Natural killer cell (primary cell): ENCODE measurements around the gene DNM1. TPM values are rescaled to one million over a fixed set of nuclear protein-coding genes. Genes with fewer than 3 reads are reported as not detected.
"Not testable (repeated sequence)": the region's sequence is repeated elsewhere in the genome, so short reads cannot be mapped to it uniquely, and the experiment has no call there.

ENCODE experiments used
- ATAC-seq, 3 donors: fragments of 150-1000 bp in 2 of 3; fragments of 200-7000 bp in 1 of 3; cut with Tn5 transposase; 1 replicate in 1 of 3; 2 replicates in 2 of 3; pipeline ENCODE4 v1.10.0; 2021; ENCODE audit warnings: mild to moderate bottlenecking in 2 of 3, moderate library complexity in 2 of 3
- DNase-seq, 2 donors: peaks; one replicate each; pipeline versions ENCODE4 v3.0.0 to v3.0.0-alpha.2; 2013 to 2021; ENCODE audit warnings: mixed read lengths in 1 of 2
- H3K27ac ChIP-seq: one replicate; pipeline ENCODE4 v1.5.1; 2013; ENCODE audit warnings: mild to moderate bottlenecking, low read length
- H3K27me3 ChIP-seq: one replicate; pipeline ENCODE4 v1.6.1; 2013; ENCODE audit warnings: low read length; ENCODE audit not compliant: control insufficient read depth, insufficient read depth
- H3K36me3 ChIP-seq: one replicate; pipeline ENCODE4 v1.6.1; 2013; ENCODE audit warnings: low read length; ENCODE audit not compliant: control insufficient read depth, insufficient read depth
- H3K4me1 ChIP-seq: one replicate; pipeline ENCODE4 v1.6.1; 2013; ENCODE audit warnings: low read length; ENCODE audit not compliant: control insufficient read depth, insufficient read depth
- H3K4me3 ChIP-seq: one replicate; pipeline ENCODE4 v1.5.1; 2013; ENCODE audit warnings: low read length
- H3K9me3 ChIP-seq: one replicate; pipeline ENCODE4 v1.6.1; 2013; ENCODE audit warnings: low read length; ENCODE audit not compliant: control insufficient read depth, insufficient read depth
- H3K27ac Mint-ChIP-seq, 2 donors: one replicate each; pipeline ENCODE4 v1.8.0; 2022; ENCODE audit warnings: mild to moderate bottlenecking in 2 of 2, mixed read lengths in 2 of 2, moderate library complexity in 1 of 2
- H3K27me3 Mint-ChIP-seq, 2 donors: one replicate each; pipeline ENCODE4 v1.8.0; 2022; ENCODE audit warnings: low read depth in 2 of 2, mixed read lengths in 2 of 2
- H3K36me3 Mint-ChIP-seq: one replicate; pipeline ENCODE4 v1.8.0; 2022; ENCODE audit warnings: mixed read lengths
- H3K4me1 Mint-ChIP-seq, 2 donors: one replicate each; pipeline ENCODE4 v1.8.0; 2022; ENCODE audit warnings: mixed read lengths in 2 of 2
- H3K4me3 Mint-ChIP-seq: one replicate; pipeline ENCODE4 v1.8.0; 2022; ENCODE audit warnings: mild to moderate bottlenecking, moderate library complexity, mixed read lengths
- H3K9me3 Mint-ChIP-seq, 2 donors: one replicate each; pipeline ENCODE4 v1.8.0; 2022; ENCODE audit warnings: mixed read lengths in 2 of 2
- WGBS: methylation state at CpG from one replicate; pipeline ENCODE4 v1.1.7; 2013; ENCODE audit warnings: missing lambda C conversion rate; ENCODE audit not compliant: insufficient coverage; 5-methylcytosine and 5-hydroxymethylcytosine counted together
- intact Hi-C: fragments of 100-400 bp; cut with micrococcal nuclease; formaldehyde crosslinking; loops from one replicate; pipeline ENCODE4 v1.14.2; 2022
- total RNA-seq, 4 donors: library from RNA; stranded (reverse); fragments of 120-200 nt in 1 of 4; gene quantifications; one replicate each; pipeline versions ENCODE4 v1.2.3 to v1.2.4, GENCODE V29; 2013 to 2022
- TF ChIP-seq, protein P1 (sequence below): fragments of 200-600 bp; IDR thresholded peaks from one replicate; pipeline ENCODE4 v1.8.0; 2022; ENCODE audit warnings: antibody characterized with exemption

Gene DNM1
- total RNA-seq, 3 donors from 2014 or later (not counting 1 experiment from before 2014, with no cell fraction given) = 1.4 to 8.1 (median 2.6) TPM

- H3K9me3 ChIP-seq = no peaks in the 10 kb centered on the region
- no peak overlapping the region for H3K27ac ChIP-seq
- ATAC-seq = no peak
- DNase-seq = no peak
- Mint-ChIP-seq H3K27ac (no peak overlapping the region), H3K9me3 (no peaks in the 10 kb centered on the region), H3K36me3 (no peaks in the 10 kb centered on the region), H3K27me3 (no peaks in the 10 kb centered on the region), H3K4me1 (no peaks in the 10 kb centered on the region), H3K4me3 (no peak overlapping the region)
- intact Hi-C loops = no loop called here
- no peaks in the 10 kb centered on the region for H3K27me3 ChIP-seq
- no peak overlapping the region for H3K4me3 ChIP-seq
- TF ChIP-seq, protein P1, sequence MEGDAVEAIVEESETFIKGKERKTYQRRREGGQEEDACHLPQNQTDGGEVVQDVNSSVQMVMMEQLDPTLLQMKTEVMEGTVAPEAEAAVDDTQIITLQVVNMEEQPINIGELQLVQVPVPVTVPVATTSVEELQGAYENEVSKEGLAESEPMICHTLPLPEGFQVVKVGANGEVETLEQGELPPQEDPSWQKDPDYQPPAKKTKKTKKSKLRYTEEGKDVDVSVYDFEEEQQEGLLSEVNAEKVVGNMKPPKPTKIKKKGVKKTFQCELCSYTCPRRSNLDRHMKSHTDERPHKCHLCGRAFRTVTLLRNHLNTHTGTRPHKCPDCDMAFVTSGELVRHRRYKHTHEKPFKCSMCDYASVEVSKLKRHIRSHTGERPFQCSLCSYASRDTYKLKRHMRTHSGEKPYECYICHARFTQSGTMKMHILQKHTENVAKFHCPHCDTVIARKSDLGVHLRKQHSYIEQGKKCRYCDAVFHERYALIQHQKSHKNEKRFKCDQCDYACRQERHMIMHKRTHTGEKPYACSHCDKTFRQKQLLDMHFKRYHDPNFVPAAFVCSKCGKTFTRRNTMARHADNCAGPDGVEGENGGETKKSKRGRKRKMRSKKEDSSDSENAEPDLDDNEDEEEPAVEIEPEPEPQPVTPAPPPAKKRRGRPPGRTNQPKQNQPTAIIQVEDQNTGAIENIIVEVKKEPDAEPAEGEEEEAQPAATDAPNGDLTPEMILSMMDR = no peak
- H3K36me3 ChIP-seq = no peaks in the 10 kb centered on the region
- no peaks in the 10 kb centered on the region for H3K4me1 ChIP-seq
- WGBS = 84% methylated on average over 4 of the region's 5 CpGs
Measured at GRCh38 chr9:128226412-128226801, 23.2 kb downstream of the DNM1 start.

DNA sequence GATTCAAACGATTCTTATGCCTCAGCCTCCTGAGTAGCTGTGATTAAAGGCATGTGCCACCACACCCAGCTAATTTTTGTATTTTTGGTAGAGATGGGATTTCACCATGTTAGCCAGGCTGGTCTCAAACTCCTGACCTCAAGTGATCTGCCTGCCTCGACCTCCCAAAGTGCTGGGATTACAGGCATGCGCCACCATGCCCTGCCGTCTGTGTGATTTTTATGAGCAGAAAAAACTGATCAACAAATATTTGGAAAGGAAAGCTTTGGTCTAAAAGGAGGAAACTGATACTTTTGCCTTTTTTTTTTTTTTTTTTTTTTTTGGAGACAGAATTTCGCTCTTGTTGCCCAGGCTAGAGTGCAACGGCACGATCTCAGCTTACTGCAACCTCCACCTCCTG lies 27.7 kb downstream of the DNM1 start:
- H3K9me3 Mint-ChIP-seq, H3K27ac Mint-ChIP-seq, DNase-seq, H3K27me3 Mint-ChIP-seq, ATAC-seq, H3K4me3 Mint-ChIP-seq, H3K36me3 ChIP-seq, H3K4me3 ChIP-seq, H3K4me1 ChIP-seq, H3K9me3 ChIP-seq, H3K27ac ChIP-seq, H3K4me1 Mint-ChIP-seq, H3K36me3 Mint-ChIP-seq, H3K27me3 ChIP-seq, intact Hi-C loops: not testable (repeated sequence)
- 95% methylated on average over 6 of the region's 7 CpGs for WGBS

DNA sequence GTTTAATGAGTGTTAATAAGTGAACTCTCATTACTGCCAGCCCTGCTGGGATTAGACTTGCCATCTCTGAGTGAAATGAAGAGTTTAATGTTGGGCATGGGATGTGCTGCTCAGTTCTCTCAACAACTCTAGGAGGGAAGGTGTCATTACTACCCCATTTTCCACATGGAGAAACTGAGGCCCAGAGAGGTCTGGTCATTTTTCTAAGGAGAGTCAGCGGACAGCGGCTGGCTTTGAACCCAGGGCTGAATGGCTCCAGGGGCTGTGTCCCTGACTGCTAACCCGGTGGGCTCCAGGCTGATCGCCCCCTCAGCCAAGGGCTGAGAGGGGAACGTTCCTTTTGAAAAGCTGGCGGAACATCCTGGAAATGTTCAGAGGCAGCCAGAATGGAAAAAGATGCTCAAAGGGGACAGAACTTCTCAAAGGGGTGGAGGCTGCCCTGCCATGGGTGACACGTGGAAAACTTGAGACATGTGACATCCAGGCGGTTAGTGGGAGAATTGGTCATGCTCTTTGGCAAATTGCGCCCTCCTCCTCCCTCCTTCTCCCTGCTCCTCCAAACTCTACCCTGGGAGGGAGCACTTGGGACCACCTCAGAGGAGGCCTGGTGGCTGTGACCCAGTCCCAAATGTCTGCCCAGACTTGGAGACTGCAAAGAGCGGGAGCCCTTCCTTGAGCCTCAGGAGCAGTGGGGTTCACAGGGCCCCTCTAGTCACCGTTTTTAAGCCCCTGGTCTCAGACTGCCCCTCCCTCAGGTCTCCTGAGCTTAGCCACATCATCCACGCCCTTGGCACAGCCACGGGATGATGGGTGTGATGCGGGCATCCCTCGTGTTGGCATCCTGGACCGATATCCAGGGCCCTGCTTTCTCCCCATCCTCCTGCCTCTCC lies 28.7 kb downstream of the DNM1 start:
- Mint-ChIP-seq H3K27ac (no peak overlapping the region), H3K4me1 (no peaks in the 10 kb centered on the region), H3K27me3 (peaks cover 0 to 3% of the 10 kb centered on the region in 2 donors), H3K36me3 (no peaks in the 10 kb centered on the region), H3K9me3 (no peaks in the 10 kb centered on the region), H3K4me3 (no peak overlapping the region)
- TF ChIP-seq, protein P1 = no peak
- Histone ChIP-seq H3K36me3 (no peaks in the 10 kb centered on the region), H3K27ac (no peak overlapping the region), H3K4me3 (no peak overlapping the region), H3K9me3 (no peaks in the 10 kb centered on the region), H3K4me1 (no peaks in the 10 kb centered on the region), H3K27me3 (no peaks in the 10 kb centered on the region)
- ATAC-seq = no peak
- intact Hi-C loops = no loop called here
- no peak for DNase-seq
- 79% methylated on average over 16 of the region's 16 CpGs for WGBS

GRCh38 chr9:128232528-128233428 lies 29.6 kb downstream of the DNM1 start:
- DNase-seq (no peak), ATAC-seq (no peak)
- TF ChIP-seq, protein P1 = no peak
- no peaks in the 10 kb centered on the region for H3K4me1 ChIP-seq
- Mint-ChIP-seq H3K27me3 (peaks cover 0 to 3% of the 10 kb centered on the region in 2 donors), H3K36me3 (no peaks in the 10 kb centered on the region), H3K27ac (no peak overlapping the region), H3K9me3 (no peaks in the 10 kb centered on the region), H3K4me3 (no peak overlapping the region), H3K4me1 (no peaks in the 10 kb centered on the region)
- 86% methylated on average over 21 of the region's 22 CpGs for WGBS
- H3K9me3 ChIP-seq = no peaks in the 10 kb centered on the region
- intact Hi-C loops = no loop called here
- no peaks in the 10 kb centered on the region for H3K27me3 ChIP-seq
- no peak overlapping the region for H3K27ac ChIP-seq
- H3K36me3 ChIP-seq = no peaks in the 10 kb centered on the region
- no peak overlapping the region for H3K4me3 ChIP-seq
